ENCODE results near the gene FOSL2. TPM values are rescaled to one million over a fixed set of nuclear protein-coding genes. Genes with fewer than 3 reads are reported as not detected.

The FOSL2 gene
- polyA plus RNA-seq, 3 donors: 19.3 to 174 (median 113) TPM

DNA sequence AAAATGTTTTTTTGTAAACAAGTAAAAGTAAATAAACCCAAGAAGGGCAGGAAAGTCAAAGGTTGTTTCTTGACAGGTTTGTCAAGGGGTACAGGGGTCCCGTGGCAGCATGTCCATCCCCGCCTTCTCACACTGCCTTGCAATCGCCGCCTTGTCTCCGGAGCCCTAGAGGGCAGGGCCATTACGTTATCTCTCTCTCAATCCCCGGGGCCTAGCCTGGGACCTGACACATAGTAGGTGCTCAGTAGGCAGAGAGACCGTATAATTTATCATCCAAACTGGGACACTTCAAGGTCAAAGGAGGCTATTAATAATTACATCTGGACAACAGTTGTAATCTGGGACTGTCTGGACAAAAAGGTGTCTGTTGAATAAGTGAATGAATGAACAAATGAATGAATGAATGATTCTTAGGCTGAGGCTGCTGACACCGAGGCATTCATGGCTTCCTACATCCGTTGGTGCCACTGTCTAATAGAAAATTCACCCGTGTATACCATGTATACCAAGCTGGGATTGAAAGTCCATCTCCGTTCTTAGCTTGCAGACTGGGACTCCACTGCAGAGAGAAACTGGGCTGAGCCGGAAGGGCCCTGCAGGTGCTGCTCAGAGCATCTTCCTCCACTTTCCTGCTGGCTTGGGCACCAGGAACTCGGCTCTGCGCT lies 58.4 kb downstream of the FOSL2 start:
- WGBS, 3 donors: 79 to 93% (median 90%) methylated on average over 15 of the region's 15 CpGs

DNA sequence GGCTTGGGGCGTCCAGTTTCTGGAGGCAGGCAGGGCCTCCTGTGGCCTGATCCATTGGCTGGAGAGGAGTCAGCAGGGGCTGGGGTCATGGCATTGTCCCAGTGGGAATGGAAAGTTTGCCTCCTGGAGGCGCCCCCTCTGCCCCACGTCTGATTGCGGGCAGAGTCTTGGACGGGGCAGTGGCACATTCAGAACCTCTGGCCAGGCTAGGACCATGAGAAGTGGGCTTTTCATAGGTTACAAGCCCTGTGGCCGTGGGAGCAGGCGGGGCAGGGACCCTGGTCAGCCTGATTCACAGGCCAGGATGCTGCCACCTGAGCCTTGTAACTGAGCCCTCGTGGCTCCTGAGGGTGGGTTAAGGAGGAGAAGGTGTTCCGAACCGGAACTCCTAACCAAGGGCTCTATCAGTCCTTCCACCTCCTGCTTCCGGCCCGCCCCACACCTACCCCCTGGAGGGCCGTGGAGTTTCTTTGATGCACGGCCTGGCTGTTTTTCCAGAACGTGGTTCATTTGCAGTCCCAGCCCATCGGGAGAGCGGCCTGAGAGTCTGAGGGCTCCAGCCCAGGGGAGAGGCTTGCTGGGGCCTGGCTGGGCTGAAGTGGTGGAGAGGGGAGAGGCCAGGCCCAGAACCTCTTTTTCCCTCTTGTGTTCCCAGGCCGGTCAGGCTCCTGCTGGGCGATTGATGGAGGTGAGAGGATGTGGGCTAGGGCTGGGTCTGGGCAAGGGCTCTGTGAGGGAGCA lies 59.3 kb downstream of the FOSL2 start:
- 83 to 93% (median 89%) methylated on average over 17 to 19 of the region's 19 CpGs for WGBS, 3 donors
- no peak overlapping the region for H3K27ac ChIP-seq (ENCODE audit: low read depth, low read length)

More for the DNA sequence above, 58.4 kb downstream of the FOSL2 start:
- H3K27ac ChIP-seq (ENCODE audit: low read depth, low read length): no peak overlapping the region

DNA sequence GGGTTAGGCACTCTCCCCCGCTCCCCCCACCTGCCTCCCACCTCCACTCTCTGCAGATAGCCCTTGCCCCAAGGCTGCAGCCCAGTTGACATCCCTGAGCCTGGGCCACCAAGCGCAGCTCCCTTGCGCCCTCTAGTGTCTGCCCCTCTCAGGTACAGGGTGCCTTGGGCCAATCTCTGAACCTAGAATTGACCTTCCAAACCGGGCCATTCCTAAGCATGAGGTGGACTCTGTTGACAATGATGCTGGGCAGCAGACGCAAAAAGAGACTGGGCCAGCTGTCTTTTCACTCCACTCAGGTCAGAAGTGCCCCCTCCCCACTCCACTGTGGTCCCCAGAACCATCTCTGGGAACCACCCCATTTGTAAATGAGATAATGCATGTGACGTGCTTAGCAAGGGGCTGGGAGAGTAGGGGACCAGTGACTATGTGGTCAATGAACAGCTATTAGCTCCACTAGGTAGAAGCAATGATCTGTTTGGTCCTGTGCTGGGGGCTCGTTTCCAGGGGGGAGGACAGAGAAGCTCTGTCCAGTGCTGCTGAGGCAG lies 60.0 kb downstream of the FOSL2 start:
- H3K27ac ChIP-seq (ENCODE audit: low read depth, low read length): no peak overlapping the region
- WGBS, 3 donors: 36 to 52% (median 46%) methylated on average over 7 of the region's 7 CpGs

DNA sequence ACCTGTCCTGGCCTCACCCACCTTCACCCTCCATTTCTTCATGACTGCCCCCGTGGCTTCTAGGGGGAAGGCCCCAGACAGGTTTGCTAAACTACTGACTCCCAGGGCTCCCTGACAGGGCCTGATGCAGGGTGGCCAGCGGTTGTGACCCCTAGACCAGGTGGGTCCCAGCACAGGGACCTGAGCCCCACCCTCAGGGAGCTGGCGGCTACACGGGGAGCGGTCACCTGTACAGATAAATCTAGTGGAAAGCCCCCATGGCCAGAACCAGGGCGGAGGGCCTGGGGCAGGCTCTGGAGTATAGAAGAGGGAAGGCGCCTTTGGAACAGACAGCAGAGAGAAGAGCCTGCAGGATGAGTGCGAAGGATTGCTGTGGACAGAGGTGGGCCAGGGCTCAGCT lies 60.7 kb downstream of the FOSL2 start:
- 87 to 96% (median 95%) methylated on average over 8 of the region's 8 CpGs for WGBS, 3 donors
- no peak overlapping the region for H3K27ac ChIP-seq (ENCODE audit: low read depth, low read length)

DNA sequence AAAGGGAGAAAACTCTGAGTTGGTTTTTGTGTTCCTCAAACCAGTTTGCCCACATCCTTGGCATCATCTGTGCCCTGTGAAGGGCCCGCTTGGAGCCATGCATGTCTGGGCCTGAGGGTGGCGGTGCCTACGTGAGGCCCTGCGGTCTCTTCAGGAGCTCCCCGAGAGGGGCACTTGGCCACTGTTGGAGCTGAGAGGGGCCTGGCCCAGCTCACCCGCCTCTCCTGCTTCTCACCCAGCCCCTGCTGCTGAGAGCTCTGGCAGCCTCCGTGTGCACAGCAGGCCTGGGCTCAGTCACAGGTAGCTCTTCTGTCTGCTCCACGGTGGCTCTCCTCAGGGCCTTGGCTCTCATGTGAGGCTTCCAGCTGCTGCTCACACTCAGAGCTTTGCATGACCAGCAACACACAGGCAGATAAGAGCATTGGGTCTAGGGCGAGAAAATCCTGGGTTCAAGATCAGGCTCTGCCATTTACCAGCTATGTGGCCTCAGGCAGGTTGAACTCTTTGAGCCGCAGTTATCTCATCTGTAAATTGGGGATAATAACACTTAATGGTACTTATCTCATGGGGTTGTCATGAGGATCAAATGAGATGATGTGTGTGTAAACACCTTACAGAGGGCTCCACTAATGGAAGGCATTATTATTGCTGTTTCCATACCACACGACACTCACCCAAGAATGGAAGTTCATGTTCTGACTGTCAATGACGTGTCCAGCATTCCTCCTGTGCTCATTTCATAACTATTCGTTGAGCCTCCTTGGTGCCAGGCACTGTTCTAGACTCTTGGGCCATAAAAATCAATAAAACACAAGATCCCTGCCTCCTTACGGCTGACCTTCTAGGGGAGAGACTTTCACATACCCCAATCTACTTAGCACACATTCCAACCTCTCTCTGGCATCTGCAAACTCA lies 61.6 kb downstream of the FOSL2 start:
- no peak overlapping the region for H3K27ac ChIP-seq (ENCODE audit: low read depth, low read length)
- 88 to 93% (median 88%) methylated on average over 14 of the region's 14 CpGs for WGBS, 3 donors

DNA sequence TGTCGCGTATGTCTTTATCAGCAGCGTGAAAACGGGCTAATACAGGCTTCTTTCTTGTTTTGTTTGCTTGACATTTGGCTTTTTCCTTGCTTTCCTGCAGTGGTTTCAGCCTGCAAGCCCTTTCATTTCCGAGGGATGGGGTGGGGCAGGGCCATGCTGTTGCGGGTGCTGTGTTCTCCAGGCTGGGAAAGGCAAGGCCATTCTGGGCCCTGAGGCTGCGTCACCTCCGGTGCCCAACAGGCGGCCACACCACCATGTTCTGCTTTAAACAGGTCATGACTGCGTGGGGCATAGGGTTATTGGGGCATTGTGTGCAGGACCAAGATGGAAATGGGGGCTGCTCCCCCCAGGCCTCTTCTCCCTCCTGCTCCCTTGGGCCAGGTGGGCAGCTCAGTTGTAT lies 64.6 kb downstream of the FOSL2 start:
- no peak overlapping the region for H3K27ac ChIP-seq (ENCODE audit: low read depth, low read length)
- 88 to 92% (median 91%) methylated on average over 10 of the region's 10 CpGs for WGBS, 3 donors

- 35 to 72% (median 62%) methylated on average over 2 of the region's 2 CpGs for WGBS, 3 donors
- no peak overlapping the region for H3K27ac ChIP-seq (ENCODE audit: low read depth, low read length)
Measured at GRCh38 chr2:28461056-28461455, 68.4 kb downstream of the FOSL2 start.

DNA sequence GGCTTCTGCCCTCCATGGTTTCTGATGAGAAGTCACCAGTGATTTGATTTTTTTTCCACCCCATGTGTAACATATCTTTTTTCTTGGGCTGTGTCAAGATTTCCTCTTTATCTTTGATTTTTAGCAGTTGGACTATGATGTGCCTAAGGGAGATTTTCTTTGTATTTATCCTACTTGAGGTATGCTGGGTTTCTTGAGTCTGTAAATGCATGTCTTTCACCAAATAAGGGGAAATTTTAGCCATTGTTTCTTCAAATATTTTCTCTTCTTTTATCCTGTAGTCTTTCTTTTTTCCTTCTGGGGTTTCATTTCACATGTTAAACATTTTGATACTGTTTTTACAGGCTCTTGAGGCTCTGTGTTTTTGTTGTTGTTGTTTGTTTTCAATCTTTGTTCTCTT lies 69.5 kb downstream of the FOSL2 start:
- no peak overlapping the region for H3K27ac ChIP-seq (ENCODE audit: low read depth, low read length)

DNA sequence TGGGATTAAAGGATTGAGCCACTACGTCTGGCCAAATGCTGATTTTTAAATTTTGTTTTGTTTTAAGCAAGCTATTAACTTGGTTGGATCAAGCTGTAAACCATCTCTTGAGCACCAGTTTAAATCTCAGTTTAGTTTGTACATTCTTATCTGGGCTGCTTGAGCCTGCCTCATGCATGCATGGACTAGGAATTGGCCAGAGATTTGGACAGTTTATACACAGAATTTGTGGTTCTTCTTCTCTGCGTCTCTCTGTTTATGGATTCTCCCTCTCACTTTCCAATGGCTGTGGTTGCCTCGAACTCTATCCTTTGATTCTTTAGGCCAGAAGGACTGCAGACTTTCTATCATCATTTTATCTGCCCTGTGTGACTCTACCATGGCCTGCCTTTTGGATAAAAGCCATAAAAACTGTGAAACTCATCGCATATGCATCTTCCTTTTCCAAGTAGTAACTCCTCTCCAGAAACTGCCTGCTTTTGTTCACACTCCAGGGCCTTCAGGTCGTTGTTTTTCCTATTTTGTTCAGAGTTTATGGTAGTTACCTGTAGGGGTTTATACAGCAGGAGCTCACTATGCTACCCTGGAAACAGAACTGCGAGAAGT lies 70.7 kb downstream of the FOSL2 start:
- no peak overlapping the region for H3K27ac ChIP-seq (ENCODE audit: low read depth, low read length)
- 66 to 78% (median 71%) methylated on average over 6 of the region's 6 CpGs for WGBS, 3 donors

DNA sequence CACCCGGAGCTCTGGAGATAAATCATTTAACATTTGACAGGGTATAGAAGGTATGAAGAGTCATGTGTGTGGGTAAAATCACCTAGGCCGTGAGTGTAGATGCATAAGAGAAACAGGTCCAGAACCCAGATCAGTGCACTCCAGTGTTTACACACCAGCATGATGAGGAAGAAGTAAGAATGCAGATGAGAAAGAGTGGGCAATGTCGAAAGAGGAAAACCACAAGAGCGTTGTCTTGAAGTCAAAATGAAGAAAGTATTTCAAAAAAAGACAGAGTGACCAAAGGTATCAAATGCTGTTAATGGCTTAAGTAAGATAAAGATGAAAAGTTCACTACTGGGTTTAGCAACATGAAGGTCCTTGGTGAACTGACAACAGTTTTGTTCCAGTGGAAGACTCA lies 71.2 kb downstream of the FOSL2 start:
- no peak overlapping the region for H3K27ac ChIP-seq (ENCODE audit: low read depth, low read length)
- 48 to 81% (median 58%) methylated on average over 4 of the region's 4 CpGs for WGBS, 3 donors

- H3K27ac ChIP-seq (ENCODE audit: low read depth, low read length): no peak overlapping the region
- 59 to 69% (median 63%) methylated on average over 8 of the region's 8 CpGs for WGBS, 3 donors
Measured at GRCh38 chr2:28465148-28465885, 72.7 kb downstream of the FOSL2 start.

Other genes with a start within 250 kb of the FOSL2 start
- 10 to 100 TPM in 1 of 3 donors, 1 to 10 TPM in 1, under 1 TPM in 1; 0.61 to 16.9 (median 3.6) TPM for gene PLB1, start 103.2 kb downstream of the FOSL2 start, polyA plus RNA-seq

All from adipose tissue (tissue), 3 donors.